GM21390 (cell line): ENCODE data around the gene PNMA6E.
"Not testable (repeated sequence)": the region's sequence is repeated elsewhere in the genome, so short reads cannot be mapped to it uniquely, and the experiment has no call there.

Experiments
- ATAC-seq: cut with Tn5 transposase; IDR thresholded peaks from one replicate; pipeline ENCODE4 v1.9.1; 2021; ENCODE audit not compliant: unreplicated experiment

The PNMA6E gene

GRCh38 chrX:153409414-153410101 lies 8.4 kb upstream of the PNMA6E start:
- no peak for ATAC-seq

GRCh38 chrX:153408871-153409351 lies 7.8 kb upstream of the PNMA6E start:
- ATAC-seq: no peak

- no peak for ATAC-seq
Observed at GRCh38 chrX:153408221-153408721, 7.1 kb upstream of the PNMA6E start.

- no peak for ATAC-seq
Observed at GRCh38 chrX:153407736-153408135, 6.6 kb upstream of the PNMA6E start.

GRCh38 chrX:153406903-153407302 lies 5.8 kb upstream of the PNMA6E start:
- ATAC-seq: no peak

GRCh38 chrX:153406011-153406410 lies 4.9 kb upstream of the PNMA6E start:
- no peak for ATAC-seq

GRCh38 chrX:153405426-153405825 lies 4.3 kb upstream of the PNMA6E start:
- ATAC-seq: no peak

- not testable (repeated sequence) for ATAC-seq
Observed at GRCh38 chrX:153404333-153404732, 3.2 kb upstream of the PNMA6E start.

- ATAC-seq: no peak
Observed at GRCh38 chrX:153400146-153401132, 711 bp downstream of the PNMA6E start.

- ATAC-seq: no peak
Observed at GRCh38 chrX:153398275-153398960, 2.7 kb downstream of the PNMA6E start.

- ATAC-seq: no peak
Observed at GRCh38 chrX:153397256-153397960, 3.7 kb downstream of the PNMA6E start.

GRCh38 chrX:153396320-153397195 lies 4.6 kb downstream of the PNMA6E start:
- no peak for ATAC-seq

GRCh38 chrX:153395613-153396319 lies 5.4 kb downstream of the PNMA6E start:
- no peak for ATAC-seq

- no peak for ATAC-seq
Observed at GRCh38 chrX:153394612-153395011, 6.5 kb downstream of the PNMA6E start.

- ATAC-seq: no peak
Observed at GRCh38 chrX:153392642-153393321, 8.4 kb downstream of the PNMA6E start.

- ATAC-seq: not testable (repeated sequence)
Observed at GRCh38 chrX:153389460-153389768, 11.7 kb downstream of the PNMA6E start.

GRCh38 chrX:153388722-153389459 lies 12.3 kb downstream of the PNMA6E start:
- no peak for ATAC-seq
